BE2C (cell line): Measurements from ENCODE around the gene MIEF2. TPM values are rescaled to one million over a fixed set of nuclear protein-coding genes. Genes with fewer than 3 reads are reported as not detected.
A peak's percentile ranks its signal among the peaks of the same experiment; 100 is the strongest.
"Not testable (repeated sequence)": the region's sequence is repeated elsewhere in the genome, so short reads cannot be mapped to it uniquely, and the experiment has no call there.

ENCODE experiments used
- DNase-seq: peaks from one replicate; pipeline ENCODE4 v3.0.0-alpha.2; 2020
- H3K27me3 ChIP-seq: fragments of 250-450 bp; sonication (Bioruptor Pico); 2 replicates; pipeline ENCODE4 v1.5.1; 2020; ENCODE audit warnings: mild to moderate bottlenecking
- H3K36me3 ChIP-seq: fragments of 250-450 bp; sonication (Bioruptor Pico); 2 replicates; pipeline ENCODE4 v1.5.1; 2020; ENCODE audit warnings: mild to moderate bottlenecking
- H3K4me1 ChIP-seq: fragments of 250-450 bp; sonication (Bioruptor Pico); 2 replicates; pipeline ENCODE4 v1.5.1; 2020
- H3K4me3 ChIP-seq: 2 replicates; pipeline ENCODE4 v1.5.1; 2011; ENCODE audit warnings: low read depth, low read length
- H3K9me3 ChIP-seq: fragments of 250-450 bp; sonication (Bioruptor Pico); 2 replicates; pipeline ENCODE4 v1.5.1; 2020
- polyA plus RNA-seq: library from polyadenylated mRNA; unstranded; fragments of >200 nt; gene quantifications from one replicate; pipeline ENCODE4 v1.2.1, GENCODE V29; 2012; ENCODE audit warnings: low read depth, missing spikeins; ENCODE audit not compliant: insufficient read length, insufficient read depth
- TF ChIP-seq, protein P1 (sequence below): IDR thresholded peaks from 2 replicates; pipeline ENCODE4 v1.5.1; 2012; ENCODE audit warnings: mild to moderate bottlenecking, low read depth, low read length

MIEF2 gene, protein sequence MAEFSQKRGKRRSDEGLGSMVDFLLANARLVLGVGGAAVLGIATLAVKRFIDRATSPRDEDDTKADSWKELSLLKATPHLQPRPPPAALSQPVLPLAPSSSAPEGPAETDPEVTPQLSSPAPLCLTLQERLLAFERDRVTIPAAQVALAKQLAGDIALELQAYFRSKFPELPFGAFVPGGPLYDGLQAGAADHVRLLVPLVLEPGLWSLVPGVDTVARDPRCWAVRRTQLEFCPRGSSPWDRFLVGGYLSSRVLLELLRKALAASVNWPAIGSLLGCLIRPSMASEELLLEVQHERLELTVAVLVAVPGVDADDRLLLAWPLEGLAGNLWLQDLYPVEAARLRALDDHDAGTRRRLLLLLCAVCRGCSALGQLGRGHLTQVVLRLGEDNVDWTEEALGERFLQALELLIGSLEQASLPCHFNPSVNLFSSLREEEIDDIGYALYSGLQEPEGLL
- polyA plus RNA-seq = 6.6 TPM

DNA sequence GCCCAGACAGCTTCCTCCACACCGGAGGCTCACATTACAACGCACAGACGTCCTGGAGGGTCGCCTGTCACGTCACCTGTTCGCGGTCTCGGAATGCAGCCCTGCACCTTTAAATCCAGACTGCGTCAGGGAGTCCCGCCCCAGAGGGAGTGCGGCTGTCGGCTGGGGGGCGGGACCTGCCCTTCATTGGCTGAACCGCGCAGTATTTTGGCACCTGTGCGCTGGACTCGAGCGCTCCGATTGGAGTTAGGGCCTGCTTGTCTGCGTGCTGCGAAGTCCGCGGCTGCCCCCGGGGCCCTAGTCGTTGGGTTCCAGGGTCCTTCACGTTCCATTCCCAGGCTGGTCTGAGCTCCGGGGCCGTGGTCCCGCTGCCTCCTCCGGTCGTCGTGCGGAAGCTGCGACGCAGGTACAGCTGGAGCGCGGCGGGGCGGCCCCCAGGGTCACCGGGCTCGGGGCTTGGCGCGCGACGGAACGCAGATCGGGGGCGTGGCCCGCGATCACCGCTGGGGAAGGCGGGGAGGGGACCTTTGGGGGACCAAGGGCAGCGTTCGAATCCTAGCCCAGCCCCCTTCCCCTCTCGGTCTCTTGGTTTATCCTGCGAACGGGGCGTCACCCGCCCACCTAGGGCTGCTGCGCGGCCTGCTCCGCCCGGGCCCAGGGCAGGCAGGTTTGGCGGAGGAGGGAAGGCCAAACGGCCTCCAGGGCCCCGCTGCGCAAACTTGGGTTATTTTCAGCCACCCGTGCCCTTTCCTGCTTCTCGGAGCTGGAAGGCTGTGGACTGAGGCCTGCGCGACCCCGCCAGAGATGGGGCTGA, at the start of gene MIEF2:
Gene MIEF2 (plus strand): TSS at position 331 of the 814 bp plus-strand sequence. CDS start 2,059 bp downstream, outside the sequence.
- Histone ChIP-seq H3K9me3 (no peaks in the 10 kb centered on the region), H3K27me3 (no peaks in the 10 kb centered on the region), H3K4me1 (no peaks in the 10 kb centered on the region; the same call in 1 of the 2 replicates), H3K4me3 (peak within 1 kb of the TSS; percentile 68), H3K36me3 (no peaks in the 10 kb centered on the region)
- TF ChIP-seq, protein P1, sequence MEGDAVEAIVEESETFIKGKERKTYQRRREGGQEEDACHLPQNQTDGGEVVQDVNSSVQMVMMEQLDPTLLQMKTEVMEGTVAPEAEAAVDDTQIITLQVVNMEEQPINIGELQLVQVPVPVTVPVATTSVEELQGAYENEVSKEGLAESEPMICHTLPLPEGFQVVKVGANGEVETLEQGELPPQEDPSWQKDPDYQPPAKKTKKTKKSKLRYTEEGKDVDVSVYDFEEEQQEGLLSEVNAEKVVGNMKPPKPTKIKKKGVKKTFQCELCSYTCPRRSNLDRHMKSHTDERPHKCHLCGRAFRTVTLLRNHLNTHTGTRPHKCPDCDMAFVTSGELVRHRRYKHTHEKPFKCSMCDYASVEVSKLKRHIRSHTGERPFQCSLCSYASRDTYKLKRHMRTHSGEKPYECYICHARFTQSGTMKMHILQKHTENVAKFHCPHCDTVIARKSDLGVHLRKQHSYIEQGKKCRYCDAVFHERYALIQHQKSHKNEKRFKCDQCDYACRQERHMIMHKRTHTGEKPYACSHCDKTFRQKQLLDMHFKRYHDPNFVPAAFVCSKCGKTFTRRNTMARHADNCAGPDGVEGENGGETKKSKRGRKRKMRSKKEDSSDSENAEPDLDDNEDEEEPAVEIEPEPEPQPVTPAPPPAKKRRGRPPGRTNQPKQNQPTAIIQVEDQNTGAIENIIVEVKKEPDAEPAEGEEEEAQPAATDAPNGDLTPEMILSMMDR = no peak
- peak; percentile 87 for DNase-seq

DNA sequence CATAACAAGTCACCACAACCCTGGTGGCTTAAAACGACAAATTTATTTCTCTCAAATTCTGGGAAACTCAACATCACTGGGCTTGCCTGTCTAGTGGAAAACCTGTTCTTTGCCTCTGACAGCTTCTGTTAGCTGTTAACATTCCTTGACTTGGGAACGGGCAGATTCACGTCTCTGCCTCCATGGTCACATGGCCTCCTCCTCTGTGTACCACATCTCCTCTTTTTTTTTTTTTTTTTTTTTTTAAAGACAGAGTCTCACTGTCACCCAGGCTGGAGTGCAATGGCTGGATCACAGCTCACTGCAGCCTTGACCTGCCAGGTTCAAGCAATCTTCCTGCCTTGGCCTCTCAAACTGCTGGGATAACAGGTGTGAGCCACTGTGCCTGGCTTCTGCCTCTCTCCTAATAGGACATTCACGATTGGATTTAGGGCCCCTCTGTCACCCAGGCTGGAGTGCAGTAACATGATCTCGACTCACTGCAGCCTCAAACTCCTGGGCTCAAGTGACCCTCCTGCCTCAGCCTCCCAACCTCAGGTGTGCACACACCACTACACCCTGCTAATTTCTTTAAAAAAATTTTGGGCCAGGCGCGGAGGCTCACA, 46.7 kb upstream of the MIEF2 start:
- no peak overlapping the region for H3K4me3 ChIP-seq
- TF ChIP-seq, protein P1 = no peak
- DNase-seq = no peak
- H3K27me3 ChIP-seq = no peaks in the 10 kb centered on the region
- H3K4me1 ChIP-seq = no peaks in the 10 kb centered on the region
- H3K9me3 ChIP-seq = no peaks in the 10 kb centered on the region
- no peaks in the 10 kb centered on the region for H3K36me3 ChIP-seq

DNA sequence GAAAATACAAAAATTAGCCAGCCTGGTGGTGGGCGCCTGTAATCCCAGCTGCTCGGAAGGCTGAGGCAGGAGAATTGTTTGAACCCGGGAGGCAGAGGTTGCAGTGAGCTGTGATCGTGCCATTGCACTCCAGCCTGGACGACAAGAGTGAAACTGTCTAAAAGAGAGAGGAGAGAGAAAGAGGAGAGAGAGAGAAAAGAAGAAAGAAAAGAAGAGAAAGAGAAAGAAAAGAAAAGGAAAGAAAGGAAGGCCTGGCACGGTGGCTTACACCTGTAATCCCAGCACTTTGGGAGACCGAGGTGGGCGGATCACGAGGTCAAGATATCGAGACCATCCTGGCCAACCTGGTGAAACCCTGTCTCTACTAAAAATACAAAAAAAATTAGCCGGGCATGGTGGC, 43.6 kb upstream of the MIEF2 start:
- not testable (repeated sequence) for H3K9me3 ChIP-seq, H3K4me3 ChIP-seq, H3K27me3 ChIP-seq, DNase-seq, H3K4me1 ChIP-seq, H3K36me3 ChIP-seq

DNA sequence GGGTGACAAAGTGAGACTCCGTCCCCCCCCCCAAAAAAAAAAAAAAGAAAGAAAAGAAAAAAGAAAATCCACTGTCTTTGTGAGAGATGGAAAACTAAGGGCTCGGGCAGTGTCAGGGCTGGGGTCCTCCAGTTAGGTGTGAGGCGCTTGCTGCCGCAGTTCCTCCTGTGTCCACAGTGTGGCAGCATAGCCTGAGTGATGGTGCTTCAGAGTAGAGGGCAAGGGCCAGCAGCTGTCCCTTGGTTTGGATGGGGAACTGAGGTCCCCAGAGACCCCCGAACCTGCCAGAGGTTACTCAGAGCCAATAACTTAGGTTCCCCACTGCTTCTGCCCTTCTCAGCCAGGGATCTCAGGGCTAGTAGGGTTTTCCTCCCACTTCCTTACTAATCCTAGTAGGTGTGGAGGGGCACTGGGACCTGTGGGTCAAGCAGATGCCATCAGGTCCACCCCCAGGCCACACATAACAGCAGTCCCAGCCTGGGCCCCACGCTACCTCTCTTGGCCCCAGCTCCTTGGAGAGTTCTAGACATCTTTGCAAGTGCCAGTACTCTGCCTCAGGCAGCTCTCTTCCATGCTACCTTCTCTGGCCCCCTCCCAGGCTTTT, 42.9 kb upstream of the MIEF2 start:
- Histone ChIP-seq H3K27me3 (no peaks in the 10 kb centered on the region), H3K4me3 (no peak overlapping the region), H3K9me3 (no peaks in the 10 kb centered on the region), H3K36me3 (no peaks in the 10 kb centered on the region), H3K4me1 (no peaks in the 10 kb centered on the region)
- TF ChIP-seq, protein P1 = peak; percentile 83
- peak; percentile 72 for DNase-seq

DNA sequence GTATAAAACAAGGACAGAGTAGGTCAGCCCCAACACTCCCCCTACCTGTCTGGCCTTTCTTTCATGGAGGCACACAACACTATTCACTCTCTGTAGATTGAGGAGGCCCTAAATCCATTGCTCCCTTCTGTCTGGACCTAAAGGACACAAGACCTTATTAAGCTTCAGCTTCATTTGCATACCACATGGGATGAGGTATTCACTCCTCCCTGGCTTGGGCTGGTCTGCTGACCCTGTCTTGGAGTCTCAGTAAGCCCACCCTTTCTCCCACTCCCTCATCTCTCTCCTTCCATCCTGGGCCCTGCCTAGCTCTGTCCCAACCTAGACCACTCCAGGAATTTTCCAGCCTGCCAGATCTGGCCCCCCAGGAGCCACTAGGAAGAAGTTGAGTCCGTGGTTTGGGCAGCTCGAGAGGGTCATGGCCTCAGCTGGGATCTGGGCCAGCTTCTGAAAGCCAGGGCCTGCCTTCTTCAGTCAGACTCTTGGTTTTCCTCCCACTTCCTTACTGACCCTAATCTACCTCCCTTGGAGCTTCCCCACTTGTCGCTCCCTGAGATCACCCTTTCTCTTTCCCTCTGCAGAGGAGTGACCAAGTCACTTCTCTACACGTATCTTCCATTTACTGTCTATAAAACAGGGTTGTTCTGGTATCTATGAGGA, 41.6 kb upstream of the MIEF2 start:
- H3K4me1 ChIP-seq = no peaks in the 10 kb centered on the region
- TF ChIP-seq, protein P1 = no peak
- H3K27me3 ChIP-seq = no peaks in the 10 kb centered on the region
- no peaks in the 10 kb centered on the region for H3K9me3 ChIP-seq
- no peaks in the 10 kb centered on the region for H3K36me3 ChIP-seq
- no peak overlapping the region for H3K4me3 ChIP-seq
- no peak for DNase-seq

DNA sequence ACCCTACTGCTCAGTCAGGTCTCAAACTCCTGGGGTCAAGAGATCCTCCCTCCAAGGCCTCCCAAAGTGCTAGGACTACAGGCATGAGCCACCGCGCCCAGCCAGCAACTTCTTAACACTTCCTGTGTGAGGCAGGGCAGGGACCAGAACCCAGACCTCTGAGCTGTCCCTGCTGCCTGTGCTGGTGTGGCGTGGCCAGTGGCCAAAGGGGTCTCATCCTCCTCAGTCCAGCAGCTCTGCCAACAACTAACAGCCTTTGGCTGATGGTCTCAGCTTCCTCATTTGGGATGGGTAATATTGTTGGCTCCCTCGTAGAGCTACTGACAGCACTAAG, 36.4 kb upstream of the MIEF2 start:
- Histone ChIP-seq H3K27me3 (no peaks in the 10 kb centered on the region), H3K36me3 (no peaks in the 10 kb centered on the region), H3K4me3 (no peak overlapping the region), H3K4me1 (peaks cover 4% of the 10 kb centered on the region; the same call in 1 of the 2 replicates), H3K9me3 (no peaks in the 10 kb centered on the region)
- TF ChIP-seq, protein P1 = no peak
- no peak for DNase-seq
